C4-2B (cell line): ENCODE data around the gene CD34.
"Not testable (repeated sequence)": the region's sequence is repeated elsewhere in the genome, so short reads cannot be mapped to it uniquely, and the experiment has no call there.

Source experiments
- H3K27ac ChIP-seq: fragments of 450-650 bp; 2 replicates; pipeline ENCODE4 v1.5.1; 2017
- CTCF ChIP-seq: fragments of 450-650 bp; conservative IDR thresholded peaks from 2 replicates; pipeline ENCODE4 v1.5.1; 2017; ENCODE audit warnings: mild to moderate bottlenecking
- ZFX ChIP-seq: fragments of 450-650 bp; IDR thresholded peaks from 2 replicates; pipeline ENCODE4 v1.6.1; 2017

Gene CD34

GRCh38 chr1:207882692-207883091, 28.2 kb downstream of the CD34 start:
- no peak overlapping the region for H3K27ac ChIP-seq
- TF ChIP-seq CTCF (no peak), ZFX (no peak)

DNA sequence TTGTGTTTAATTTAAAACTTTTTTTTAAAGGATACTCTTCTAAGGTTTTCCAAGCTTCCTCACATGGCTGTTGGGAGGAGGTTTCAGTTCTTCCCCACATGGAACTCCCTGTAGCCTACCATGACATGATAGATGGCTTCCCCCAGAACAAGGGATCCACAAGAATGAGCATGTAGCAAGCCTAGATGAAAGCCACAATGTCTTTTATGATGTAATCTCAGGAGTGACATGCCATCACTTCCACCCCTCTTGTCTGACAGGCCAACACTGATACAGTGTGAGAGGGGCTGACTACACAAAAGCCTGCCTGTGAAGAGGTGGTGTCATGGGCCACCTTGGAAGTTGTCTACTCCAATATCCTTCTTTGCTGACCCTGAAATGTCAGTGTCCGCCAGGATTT, 32.0 kb downstream of the CD34 start:
- TF ChIP-seq ZFX (no peak), CTCF (no peak)
- H3K27ac ChIP-seq = no peak overlapping the region

GRCh38 chr1:207877914-207878313, 33.0 kb downstream of the CD34 start:
- not testable (repeated sequence) for H3K27ac ChIP-seq

DNA sequence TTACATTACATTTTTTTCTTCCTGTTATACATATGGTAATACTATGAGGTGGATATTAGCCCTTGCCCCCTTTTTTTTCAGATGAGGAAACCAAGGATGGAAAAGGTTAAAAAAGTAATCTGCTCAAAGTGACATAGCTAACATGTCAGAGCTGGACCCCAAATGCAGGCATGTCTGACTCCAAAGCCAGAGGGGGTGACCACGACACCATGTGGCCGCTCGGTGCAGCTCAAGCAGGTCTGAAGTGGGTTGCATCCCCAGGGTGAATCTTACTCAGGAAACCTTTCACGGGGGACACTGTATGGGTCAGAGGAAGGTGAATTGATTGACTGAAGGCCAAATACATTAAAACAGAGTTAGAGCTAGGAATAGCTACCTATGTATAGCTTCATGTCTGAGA, 34.8 kb downstream of the CD34 start:
- H3K27ac ChIP-seq = no peak overlapping the region
- TF ChIP-seq ZFX (no peak), CTCF (peak; percentile 16; the same call in 1 of the 2 replicates)

GRCh38 chr1:207875532-207875931, 35.4 kb downstream of the CD34 start:
- no peak for TF ChIP-seq CTCF
- no peak for TF ChIP-seq ZFX
- no peak overlapping the region for H3K27ac ChIP-seq

- H3K27ac ChIP-seq = no peak overlapping the region
- no peak for TF ChIP-seq CTCF
- TF ChIP-seq ZFX = no peak
These were observed 37.7 kb downstream of the CD34 start for GRCh38 chr1:207873055-207873890.

DNA sequence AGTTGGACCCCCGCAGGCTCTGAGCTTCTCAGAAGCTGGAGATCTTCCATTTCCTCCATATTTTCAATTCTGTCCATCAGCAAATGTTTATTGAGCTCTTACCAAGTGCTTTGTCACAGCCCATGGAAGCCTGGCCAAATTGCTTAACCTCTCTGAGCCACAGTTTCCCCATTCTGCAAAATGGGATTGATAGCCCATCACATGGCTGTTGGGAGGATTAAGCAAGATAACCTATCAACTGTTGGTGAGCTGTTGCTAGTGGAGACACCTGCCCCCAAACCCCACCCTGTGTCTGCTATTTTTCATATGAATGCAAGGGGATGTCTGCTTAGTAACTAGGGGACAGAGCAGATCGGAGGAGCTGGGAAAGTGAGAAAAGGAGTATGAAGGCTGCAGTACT, 38.3 kb downstream of the CD34 start:
- no peak for TF ChIP-seq ZFX
- no peak overlapping the region for H3K27ac ChIP-seq

DNA sequence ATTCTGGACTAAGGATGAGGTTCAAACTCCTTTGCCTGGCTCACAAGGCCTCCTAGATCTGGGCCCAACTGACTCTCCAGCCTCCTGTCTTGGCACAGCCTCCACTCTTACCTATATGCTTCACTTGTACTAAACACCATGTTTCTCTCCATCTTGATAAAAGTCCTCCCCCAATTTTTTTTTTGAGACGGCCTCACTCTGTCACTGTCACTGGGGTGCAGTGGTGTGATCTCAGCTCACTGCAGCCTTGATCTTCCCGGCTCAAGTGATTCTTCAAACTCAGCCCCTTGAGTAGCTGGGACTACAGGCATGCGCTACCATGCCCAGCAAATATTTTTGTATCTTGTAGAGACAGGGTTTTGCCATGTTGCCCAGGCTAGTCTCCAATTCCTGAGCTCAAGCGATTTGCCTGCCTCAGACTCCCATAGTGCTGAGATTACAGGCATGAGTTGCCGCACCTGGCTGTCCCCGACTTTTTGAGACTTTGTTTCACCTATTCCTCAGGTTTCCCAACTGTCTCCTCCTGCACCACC, 39.7 kb downstream of the CD34 start:
- TF ChIP-seq CTCF (no peak), ZFX (no peak)
- no peak overlapping the region for H3K27ac ChIP-seq
